Measurements from ENCODE around the gene FKRP.

Gene FKRP

DNA sequence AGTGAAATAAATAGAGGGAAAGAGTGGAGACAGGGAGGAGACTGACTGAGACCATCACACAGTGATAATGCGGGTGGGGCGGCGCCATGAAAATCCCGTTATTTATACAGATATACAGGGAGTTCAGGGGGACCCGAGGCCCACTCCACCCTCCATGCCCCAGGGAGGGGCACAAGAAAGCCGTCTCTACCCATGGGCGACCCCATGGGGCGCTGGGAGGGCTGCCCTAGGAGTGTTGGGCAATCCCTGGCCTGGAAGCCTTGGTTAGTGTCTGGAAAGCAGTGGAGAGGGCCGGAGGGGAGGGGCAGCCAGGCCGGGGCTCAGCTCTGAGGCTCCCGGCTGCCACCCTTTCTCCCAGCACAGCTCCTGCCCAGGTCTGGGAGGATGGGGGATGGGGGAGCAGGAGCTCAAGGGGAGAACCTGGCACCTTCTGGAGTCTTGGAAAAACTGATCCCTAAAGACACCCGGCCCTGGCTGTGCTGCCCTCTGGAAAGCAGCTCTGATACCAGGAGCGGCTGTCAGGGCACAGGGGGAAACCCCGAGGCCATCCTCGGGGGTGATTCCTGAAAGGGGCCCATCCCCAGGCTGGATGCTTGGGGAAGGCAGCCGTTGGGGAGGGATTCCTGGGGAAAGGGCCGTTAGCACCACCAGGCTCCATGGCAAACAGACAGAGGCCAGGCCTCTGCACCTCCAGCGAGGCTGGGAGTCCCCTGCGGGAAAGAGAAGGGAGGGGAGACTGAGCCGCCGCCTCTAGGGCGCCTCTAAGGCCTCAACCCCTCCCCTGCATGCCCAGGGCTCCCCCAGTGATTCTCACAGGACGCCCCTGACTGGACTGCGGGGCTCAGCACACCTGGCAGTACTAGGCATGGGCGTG, 26.0 kb upstream of the FKRP start:
- no peak for DNase-seq (ENCODE audit: low spot score)

DNA sequence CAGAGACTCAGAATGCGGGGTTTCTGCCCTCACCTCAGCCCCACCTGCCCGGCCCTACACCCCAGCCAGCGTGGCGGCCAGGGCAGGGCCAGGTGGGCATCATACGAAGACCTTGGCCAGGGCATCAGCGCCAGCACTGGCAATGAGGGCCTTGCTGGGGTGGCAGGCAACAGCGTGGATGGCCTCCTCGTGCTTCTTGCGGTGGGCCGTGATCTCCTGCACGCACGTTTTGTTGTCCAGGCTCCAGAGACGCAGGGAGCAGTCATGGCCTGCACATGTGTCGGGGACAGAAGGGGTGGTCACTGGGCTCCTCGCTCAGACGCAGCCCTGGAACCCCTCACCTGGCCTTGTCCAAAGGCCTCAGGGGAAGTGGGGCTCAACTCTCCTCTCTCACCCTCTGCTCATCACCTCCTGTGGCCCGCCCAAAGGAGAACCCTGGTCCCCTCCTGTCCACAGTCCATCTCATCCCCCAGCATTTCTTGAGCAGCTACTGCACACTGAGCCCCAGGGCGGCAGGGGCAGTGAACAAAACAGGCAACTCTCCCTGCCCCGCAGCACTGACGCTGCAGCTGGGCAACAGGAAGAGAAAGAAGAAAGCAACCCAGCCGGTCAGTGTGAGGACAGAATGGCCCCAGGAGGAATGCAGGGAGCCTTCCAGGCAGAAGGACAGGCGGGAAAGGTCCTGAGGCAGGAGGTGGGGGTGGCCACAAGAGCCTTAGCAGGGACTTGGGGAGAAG, 25.2 kb upstream of the FKRP start:
- no peak for DNase-seq (ENCODE audit: low spot score)

DNA sequence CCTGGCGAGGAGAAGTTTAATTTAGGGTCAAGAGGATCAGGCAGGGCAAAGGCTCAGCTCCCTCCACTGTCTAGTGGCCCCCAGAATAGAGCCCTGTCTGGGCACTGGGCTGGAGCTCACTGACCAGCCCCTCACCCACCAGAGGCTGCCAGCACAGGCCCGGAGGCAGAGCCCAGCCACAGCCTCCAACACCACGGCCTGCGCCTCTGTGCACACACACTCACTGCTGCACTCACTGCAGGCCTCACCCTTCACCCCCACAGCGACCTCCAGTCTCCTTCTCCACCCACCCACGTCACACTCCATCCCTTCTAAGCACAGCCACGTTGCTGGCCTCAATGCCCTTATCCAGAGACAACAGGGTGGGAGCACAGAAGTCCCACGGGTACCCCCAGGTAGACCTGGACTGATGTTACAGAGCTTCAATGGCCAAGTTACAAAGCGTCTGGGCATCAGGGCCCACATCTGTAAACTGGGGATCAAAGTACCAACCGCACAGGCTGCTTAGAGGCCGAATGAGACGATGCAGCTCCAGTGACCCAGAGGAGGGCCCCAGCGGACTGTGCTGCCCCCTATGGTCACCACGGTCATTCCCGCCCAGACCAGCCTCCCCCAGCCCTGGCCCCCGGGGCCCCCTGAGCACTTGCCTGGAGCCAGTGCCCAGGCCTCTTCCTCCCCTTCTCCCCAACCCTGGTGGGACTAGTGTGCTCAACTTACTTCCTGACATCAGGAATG, 24.4 kb upstream of the FKRP start:
- DNase-seq (ENCODE audit: low spot score): no peak

DNA sequence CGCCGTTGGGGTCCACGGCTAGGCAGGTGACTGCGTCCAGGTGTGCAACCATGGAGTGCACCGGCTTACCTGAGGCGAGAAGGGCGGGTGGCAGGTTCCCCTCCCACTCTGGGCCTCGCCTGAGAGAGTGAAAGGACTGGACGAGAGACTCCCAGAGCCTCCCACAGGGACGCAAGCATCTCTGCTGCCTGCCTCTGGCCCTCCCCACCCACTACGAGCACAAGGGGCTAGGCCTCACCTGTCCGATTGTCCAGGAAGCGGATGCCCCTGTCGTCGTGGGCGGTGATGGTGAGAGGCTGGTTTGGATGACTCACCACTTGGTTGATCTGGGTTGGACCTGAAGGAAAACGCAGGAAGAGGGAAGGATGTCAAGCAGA, 23.9 kb upstream of the FKRP start:
- no peak for DNase-seq (ENCODE audit: low spot score)

DNA sequence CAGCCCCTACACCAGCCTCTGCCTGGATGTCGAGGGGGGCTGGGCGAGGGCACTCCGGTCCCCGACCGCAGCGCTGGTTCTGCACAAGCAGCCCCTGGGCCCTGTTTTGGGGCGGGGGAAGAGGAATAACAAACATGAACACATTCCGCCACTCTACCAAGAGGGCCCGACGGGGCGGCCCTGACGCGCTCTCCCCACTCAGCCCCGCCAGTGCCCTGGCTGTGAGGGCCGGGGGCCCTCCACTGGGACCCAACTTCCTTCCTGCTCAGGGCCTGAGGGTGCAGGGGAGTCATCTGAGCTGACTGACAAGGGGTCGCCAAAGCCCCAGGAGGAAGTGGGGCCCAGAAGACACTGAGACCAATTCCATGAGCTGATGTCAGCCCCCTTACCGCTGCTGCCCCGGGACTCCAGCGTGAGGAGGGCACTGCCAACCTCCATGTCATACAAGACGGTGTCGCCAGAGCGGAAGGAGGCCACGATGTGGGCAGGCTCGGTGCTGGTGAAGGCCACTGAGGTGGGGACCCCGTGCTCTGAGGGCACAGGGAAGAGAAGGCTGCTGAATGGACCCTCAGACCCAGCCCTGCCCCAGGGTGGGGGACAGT, 23.3 kb upstream of the FKRP start:
- DNase-seq (ENCODE audit: low spot score): no peak

DNA sequence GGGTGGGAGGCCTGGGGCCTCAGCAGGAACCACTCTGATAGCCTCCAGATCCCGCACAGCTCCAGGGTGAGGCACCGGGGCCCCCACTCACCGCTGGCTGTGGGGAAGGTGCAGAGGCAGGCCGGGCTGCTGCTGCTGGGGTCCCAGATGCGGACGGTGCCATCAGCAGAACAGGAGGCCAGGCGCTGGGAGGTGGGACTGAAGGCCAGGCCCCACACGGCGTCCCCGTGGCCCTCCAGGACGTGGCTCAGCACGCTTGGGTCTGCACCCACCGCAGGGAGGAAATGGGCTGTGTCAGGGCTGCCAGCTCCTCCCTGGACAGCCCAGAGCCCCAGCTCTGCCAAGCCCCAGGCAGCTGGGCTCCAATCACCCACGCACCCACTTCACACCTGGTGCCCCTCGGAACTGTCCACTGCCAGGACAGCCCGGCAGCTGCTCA, 22.8 kb upstream of the FKRP start:
- no peak for DNase-seq (ENCODE audit: low spot score)

DNA sequence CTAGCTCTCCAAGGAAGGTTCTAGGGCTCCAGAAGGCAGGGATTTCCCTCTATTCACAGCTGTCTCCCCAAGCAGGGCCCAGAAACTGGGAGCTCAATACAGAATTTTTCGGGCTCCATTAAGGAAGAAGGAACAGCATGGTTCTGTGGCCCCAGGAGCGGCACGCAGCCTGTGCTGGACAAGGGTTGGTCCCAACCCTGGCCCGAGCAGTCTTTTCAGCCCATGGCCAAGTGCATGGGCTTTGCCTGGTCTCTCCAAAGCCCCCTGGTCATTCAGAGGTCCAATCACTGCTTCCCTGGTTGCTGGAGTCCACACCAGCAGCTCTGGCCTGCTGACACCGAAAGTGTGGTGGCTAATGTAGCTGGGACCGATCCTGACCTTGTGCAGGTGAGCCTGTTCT, 22.4 kb upstream of the FKRP start:
- DNase-seq (ENCODE audit: low spot score): no peak

DNA sequence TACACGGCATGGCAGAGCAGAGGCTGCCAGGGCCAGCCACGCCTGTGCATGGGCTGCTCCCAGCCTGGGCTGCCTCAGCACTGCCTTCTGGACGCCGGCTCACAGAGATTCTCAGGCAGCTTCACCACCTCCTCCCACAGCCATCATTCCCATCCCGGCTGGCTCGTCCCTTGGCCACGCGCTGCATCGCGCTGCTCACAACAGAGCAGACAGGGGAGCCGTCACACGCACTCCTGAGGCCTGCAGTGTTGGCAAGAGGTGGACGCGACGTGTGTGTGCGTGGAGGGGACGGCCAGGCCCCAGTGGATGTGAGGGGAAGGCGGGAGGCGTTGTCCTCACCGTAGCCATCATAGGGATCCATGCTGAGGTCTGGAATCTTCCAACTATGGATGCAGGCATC, 21.4 kb upstream of the FKRP start:
- DNase-seq (ENCODE audit: low spot score): no peak

DNA sequence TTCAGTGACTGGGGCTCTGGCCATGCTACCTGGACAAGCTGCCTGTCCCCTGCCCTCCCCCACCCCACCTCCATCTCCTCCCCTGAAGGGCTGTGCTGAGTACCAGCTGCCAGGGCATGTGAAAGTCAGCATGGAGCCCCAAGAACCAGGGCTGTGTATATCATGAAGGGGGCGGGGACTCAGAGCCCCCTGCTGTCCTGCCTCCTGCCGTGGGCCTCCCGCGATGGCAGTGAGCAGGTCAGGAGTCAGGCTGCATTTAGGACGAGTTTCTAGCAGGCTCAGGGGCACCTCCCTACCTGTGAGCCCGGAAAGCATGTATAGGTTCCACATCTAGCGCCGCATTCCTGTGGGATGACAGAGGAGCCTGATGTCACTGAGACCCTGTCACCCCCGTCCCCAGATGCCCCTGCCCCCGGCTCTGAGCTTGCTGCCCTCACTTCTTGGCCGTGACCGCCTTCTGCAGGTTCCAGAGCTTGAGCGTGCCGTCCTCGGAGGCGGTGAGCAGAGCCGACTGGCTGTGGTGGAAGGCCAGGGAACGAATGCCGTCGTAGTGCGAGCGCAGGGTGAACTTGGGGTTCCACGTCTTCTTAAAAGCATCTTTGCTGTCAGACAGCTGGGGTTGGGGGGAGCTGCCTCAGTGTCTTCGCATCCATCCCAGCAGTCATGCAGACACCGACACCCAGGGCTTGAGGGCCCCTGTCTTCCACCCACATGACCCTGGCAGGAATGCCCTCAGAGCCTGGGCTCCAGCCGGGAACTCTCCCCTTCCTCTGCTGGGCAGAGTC, 20.6 kb upstream of the FKRP start:
- DNase-seq (ENCODE audit: low spot score): no peak

DNA sequence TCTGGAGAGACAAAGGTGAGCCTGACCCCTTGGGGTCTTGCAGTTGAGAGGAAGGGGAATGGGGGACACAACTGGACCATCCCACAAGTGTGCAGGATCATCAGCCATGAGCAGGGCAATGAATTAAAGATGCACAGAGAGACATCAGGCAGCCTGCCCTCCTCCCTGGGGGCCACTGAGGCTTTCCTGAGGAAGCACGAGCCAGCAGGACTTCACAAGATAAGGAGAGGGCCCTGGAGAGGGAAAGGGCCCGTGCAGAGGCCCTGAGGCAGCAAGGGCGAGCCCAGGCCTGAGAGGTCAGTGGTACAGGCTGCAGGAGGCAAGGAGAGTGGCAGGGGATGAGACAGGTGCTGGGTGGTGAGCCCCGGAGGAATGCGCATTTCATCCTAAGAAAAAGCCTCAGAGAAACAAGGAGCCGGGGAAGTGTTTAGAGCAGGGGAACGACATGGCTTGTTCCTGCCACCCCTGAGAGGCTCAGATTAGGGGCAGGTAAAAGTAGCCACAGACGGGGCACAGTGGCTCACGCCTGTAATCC, 19.9 kb upstream of the FKRP start:
- no peak for DNase-seq (ENCODE audit: low spot score)

DNA sequence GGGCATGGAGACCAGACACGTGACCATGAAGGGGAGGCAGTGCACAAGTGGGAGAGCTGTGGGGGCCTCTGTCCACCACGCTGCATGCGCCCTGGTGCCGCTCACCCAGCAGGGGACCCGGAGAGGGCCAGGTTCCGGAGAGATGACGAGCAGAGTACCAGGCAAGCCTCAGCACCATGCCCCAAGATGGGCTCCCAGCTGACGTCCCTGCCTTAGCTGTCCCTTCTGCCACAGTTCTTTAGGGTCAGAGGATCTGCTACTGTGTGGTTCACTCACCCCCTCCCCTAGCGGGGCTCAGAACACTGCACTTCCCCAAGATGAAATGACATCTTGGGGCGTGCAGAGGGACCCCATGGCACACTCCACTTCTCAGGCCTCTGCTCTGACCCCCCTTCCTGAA, 19.3 kb upstream of the FKRP start:
- no peak for DNase-seq (ENCODE audit: low spot score)

DNA sequence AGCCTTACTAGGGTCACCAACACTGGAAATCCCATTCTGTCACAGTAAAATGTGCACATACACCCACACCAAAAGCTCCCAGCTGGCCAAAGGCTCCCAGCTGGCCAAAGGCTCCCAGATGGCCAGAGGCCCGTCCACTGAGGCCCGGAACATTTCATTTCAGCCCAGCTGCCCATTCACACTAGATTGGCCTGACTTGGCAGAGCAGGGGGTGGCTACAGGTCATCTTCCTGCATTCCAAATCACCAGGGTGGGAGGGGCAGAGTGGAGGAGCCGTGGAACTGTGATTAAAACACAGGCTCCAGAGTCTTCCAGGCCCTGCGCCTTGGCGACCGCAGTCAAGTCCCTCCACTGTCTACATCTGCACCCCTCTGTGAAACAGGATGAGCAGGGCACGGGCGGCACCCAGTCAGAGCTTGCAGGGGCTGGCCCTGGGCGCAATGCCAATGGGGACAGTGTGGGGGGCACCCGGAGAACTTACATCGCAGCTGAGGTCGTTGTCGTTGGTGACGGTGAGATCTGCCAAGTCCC, 18.8 kb upstream of the FKRP start:
- no peak for DNase-seq (ENCODE audit: low spot score)

DNA sequence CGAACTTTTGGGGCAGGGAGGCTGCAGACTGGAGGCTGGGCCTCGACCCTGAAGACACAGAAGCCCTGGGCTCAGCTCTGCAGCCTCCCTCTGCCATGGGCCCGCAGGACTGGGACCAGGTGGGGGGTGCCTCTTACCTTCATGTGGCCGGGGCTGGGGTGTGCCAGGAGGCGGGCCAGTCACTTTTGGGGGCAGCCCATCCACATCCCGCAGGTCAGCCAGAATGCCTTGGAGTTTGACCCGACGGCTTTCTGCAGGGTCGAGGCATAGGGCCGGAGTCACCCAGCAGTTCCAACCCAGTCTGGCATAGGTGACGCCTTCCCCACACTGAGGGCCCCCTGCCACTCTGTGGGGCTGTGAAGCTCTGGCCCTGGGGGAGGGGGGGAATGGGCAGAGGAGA, 18.1 kb upstream of the FKRP start:
- DNase-seq (ENCODE audit: low spot score): no peak

DNA sequence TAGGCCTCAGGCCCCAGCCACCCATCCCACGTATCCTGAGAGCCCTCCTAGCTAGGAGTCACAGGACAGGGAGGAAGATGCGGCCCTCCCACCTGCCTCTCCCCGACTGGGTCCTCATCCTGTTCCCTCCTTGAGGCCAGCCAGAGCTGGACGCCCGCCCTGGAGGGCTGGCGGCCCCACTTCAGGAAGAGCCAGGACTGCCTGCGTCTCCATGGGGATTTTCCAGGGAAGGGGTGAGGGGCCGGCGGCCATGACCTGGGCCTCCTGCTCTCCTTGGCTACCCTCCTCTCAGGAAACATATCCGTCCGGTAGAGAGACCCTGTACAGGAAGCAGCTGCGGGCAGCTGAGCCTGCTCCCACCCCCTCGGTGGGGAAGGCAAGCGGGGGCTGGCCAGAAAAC, 17.6 kb upstream of the FKRP start:
- no peak for DNase-seq (ENCODE audit: low spot score)

DNA sequence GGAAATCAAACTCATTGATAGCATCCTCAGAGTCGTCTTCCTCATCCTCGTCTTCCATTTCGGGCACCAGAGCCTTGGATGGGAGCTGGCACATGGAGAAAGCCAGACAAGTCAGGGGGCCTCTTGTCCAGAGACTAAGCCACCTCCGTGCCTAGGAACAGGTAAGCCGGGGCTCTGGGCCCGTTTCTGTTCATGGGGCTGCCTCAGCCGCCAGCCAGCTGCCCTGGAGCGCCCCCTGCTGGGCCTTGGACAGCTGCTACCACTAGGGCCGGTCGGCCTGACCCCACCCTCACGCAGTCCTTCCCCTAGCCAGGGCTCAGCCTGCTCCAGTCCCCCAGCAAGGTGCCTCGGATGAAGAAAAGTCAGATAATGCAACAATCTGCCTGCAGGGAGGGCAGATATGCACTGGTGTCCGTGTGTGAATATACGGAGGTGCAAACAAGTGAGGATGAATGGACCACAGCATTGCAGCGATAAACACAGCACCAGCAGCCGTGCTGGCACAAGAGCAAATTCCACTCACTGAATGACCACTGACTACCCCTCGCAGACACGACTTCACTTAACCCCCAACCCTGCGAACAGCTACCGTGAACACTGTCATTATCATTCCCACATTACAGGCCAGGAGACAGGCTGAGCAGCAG, 17.0 kb upstream of the FKRP start:
- peak; percentile 63 for DNase-seq (ENCODE audit: low spot score)

DNA sequence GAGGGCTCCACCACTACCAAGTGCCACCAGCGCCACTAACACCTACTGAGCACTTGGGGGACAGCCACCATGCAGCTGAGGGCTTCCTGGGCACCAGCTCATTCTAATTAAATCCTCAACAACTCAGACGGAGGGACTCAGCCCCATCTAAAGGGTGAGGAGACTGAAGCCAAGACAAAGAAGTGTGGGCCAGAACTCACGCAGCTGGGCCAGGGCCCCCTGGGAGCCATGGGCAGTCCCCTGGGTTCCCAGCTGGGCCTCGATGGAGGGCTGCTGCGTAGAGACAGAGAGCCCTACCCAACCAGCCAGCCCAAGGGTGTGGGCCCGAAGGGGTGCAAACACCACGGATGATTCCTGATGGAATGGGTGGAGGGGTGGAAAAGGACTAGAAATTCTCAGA, 16.2 kb upstream of the FKRP start:
- no peak for DNase-seq (ENCODE audit: low spot score)

DNA sequence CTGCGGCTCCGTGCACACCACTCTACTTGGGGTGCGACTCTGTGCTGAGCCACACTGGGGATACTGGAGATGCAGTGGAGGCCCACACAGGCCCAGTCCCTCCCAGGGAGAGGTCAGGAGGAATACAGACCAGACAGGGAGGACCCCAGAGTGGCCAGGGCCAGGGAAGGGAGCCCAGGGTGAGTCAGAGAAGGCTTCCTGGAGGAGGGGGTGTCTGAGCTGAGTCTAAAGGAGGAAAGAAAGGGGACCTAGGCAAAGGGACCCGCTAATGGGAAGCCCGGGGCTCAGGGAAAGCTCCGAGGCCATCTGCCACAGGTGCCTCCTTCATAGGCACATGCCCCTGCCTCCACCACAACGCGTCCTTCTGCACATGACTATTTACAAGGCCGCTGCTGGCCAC, 15.7 kb upstream of the FKRP start:
- DNase-seq (ENCODE audit: low spot score): no peak

DNA sequence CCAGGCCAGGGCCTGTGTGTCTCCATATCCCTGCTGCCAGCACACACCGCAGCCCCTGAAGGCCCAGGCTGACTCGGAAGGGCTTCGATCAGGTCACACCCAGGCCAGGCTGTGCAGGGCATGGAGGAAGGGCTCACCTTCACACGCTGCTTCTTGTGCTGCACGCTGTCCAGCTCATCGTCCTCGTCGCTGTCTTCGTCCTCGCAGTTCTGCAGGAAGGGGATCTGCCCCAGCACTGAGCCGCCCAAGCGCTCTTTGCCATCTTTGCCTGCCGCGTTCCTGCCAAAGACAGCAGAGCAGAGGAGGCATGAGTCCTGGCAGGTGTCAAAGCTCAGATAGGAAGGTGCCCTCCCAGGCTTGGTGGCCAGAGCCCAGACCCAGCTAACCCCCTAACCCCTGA, 15.3 kb upstream of the FKRP start:
- no peak for DNase-seq (ENCODE audit: low spot score)

DNA sequence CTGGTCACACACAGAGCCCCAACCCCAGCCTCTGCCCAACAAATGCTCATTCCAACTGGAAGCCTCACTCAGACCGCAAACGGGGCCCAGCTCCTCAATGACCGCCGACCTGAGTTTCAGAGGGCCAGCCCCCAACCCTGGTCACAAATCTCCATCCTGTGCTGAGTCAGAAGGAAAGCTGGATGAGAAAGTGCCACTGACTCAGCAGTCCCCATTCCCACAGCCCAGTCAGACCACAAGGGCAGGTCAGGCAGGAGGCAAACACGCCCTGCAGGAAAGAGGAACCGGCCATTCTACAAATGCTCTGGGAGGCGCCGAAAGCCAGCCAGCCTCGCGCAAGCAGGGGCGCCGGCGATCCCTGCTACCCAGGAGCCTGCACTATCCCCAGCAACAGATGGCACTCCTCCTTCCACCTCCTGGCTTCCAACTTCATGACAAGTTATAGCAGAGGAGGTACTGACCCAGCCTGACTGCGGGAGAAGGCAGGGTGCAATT, 14.8 kb upstream of the FKRP start:
- DNase-seq (ENCODE audit: low spot score): peak; percentile 85

DNA sequence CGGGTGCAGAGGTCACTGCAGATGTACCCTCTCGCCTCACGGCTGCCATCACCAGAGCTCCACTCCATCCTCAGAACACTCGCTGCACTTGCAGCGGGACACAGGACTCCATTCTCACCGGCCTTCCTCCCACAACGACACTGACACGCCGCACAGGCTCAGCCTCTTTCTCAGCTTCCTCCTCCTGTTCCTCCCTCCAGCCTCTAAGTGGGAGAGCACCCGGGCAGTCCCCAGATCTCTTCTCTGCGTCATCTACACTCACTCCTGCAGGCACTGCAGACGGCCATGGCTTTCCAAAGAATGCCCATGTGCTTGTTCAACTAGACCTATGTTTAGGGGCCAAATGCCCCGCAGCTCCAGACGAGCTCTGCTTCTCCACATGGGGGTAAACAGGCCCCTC, 14.3 kb upstream of the FKRP start:
- DNase-seq (ENCODE audit: low spot score): no peak

Measured in kidney tubule cell (primary cell).